Colon (tissue), 2 donors: ENCODE measurements around the gene SUCO.
"Not testable (repeated sequence)": the region's sequence is repeated elsewhere in the genome, so short reads cannot be mapped to it uniquely, and the experiment has no call there.

Experiments used
- FAIRE-seq: peaks from 2 replicates; lab custom pipeline; 2012; peaks lifted over from hg19 to GRCh38; lab: Jason Lieb, UNC
- donor health status: control.
- donor health status: control.

Gene SUCO

DNA sequence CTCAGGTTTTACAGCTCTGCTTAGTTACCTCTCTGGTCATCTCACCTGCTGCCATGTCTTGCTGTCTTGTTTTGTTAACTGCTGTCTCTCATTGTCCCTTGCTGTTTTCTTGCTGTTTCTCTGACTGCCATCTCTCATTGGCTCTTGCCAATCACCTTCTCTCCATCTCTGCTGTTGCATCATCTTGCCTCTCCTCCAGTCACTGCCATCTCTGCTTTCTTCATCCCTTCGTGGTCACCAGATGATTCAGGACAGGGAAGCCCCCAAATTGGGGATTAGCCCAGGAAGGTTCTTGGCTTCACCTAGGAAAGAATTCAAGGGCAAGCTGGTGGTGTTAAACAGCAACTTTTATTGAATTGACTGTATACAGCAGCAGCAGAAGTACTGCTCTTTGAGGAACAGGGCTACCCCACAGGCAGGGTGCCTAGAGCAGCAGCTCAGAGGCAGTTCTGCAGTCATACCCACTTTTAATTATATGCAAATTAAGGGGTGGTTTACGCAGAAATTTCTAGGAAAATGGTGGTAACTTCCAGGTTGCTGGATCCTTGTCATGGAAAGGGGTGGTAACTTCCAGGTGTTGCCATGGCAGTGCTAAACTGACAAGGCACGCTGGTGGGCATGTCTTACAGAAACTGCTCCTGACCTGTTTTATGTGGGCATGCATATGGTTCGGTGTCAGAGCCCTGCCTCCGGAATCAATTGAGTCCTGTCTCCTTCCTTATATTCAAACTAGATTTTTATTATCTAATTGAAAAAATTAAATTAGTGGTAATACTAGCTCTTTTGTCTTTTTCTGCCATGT, 33.4 kb downstream of the SUCO start:
- no peak for FAIRE-seq

DNA sequence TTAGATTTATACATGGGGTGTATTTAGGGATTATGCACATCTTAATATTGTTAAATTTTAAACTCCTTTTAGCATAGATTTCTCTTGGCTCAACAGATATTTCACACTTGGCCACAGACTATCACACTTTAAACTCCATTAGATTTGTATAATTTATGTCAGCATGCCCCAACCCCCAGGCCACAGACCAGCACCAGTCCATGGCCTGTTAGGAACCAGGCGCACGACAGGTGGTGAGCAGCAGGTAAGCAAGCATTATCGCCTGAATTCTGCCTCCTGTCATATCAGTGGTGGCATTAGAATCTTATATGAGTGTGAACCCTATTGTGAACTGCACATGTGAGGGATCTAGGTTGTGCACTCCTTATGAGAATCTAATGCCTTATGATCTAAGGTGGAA, 34.8 kb downstream of the SUCO start:
- FAIRE-seq = no peak

DNA sequence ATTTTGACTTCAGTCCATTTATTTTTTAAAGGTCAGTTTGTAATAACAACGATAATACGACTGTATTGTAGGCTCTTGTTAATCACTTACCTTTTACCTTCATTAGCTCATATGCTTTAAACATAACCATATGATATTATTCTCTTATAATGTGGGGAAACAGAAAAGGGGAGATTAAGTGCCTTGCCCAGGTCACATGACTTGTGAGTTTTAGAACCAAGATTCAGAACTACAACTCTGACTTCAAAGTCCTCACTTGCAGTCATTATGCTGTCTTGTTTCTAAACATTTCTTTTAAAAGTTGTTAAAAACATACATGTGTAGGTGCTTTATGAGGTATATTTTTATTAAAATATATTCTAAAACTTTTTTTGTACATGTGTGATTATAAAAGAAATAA, 41.1 kb downstream of the SUCO start:
- no peak for FAIRE-seq

DNA sequence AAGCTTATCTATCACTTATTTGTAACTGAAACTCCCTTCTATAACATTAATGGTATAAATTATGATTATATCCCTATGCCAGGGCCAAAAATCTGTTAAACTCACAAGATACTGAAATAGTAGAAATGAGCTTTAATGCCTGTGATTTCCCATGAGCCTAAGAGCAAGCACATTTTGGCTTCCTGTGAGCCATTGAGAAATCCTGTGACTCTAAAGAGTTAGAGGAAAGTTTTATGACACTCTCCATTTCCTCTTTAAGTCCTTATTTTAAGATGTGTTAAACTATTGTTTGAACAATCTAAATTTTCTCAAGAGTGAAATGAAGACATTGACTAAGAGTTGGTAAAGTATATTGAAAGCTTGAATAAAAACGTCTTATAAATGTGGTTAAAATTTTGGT, 45.6 kb downstream of the SUCO start:
- no peak for FAIRE-seq

DNA sequence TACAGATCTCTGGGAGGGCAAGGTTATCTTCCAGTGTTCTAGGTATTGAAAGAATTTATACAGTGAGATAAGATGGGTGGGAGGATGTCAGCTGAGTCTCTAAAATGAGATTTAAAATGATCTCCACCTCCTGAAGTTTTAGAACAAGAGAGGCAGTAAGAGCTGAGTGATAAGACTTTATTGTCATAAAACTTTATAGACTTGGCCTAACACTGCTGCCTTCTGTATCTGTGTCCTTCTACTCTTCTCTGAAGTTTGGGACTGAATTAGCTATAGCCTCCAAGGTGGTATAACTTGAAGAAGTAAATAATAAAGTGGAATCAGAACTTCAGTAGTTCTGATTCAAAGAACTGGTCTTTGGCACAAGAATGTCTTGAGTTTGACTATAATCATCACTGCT, 48.3 kb downstream of the SUCO start:
- no peak for FAIRE-seq

DNA sequence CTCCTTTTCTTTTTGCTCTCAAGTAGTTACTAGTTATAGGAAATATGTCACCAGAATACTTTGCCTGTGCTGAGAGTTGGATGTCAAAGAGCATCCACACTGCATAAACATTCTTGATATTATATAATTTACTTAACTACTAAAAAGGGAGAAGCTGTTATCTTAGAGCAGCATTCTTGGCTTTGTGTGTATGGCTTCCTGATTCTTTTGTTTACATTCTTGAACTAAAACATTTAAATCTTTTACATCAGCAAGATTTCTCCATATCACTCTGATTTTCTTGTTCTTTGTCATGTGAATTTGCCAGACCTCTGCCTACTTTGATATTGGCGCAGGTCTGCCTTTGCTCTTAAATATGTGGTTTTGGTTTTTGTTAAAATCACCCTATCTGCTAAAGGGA, 48.8 kb downstream of the SUCO start:
- no peak for FAIRE-seq

DNA sequence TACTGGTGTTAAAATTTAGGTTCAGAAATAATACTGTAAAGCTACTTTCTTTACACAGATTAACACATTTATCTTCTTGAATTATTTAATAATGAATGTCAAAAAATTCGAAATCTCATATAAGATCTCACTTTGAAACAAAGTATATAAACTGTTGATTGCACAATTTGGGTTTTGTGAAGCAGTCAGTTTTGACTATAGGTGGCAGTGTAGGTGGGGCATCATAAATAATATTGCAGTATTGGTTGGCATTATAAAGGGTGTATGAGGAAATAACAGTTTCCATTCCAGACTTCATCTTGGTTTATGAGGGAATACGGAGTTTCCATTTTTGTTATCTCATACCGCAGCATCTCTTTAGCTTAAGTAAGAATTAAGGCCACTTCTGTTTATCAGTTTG, 49.9 kb downstream of the SUCO start:
- FAIRE-seq = no peak

DNA sequence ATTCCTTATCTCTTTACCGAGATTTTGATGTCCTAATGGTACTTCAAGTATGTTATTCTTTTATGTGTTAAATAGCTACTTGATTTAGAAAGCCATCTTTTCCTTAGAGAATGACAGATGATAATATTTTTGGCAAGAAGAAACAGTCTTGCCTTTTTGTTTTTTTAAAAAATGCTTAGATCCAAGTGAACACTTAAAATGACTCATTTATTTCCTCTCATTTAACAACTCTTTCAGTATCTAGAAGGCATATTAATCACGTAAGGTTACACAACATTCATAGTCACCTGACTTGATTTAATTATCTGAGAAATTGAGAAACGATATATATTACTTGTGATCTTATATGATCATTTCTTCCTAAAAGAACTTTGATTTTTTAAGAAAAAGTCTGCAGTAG, 52.4 kb downstream of the SUCO start:
- no peak for FAIRE-seq

DNA sequence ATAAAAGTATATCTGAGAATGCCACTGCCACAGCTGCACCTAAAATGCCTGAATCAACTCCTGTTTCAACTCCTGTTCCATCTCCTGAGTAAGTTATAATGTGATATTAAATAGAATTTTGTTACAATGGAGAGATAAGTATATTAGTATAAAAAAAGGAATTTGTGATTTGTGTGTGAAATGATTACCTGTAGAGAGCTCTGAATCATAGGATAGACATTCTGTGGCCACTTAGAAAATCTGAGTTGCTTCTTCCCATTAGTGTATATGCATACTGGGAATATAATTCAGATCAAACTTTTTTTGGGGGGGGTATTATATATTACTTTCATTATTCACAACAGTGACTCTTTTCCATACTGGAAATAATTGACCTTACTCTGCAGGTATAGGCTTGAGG, 52.9 kb downstream of the SUCO start:
- no peak for FAIRE-seq

DNA sequence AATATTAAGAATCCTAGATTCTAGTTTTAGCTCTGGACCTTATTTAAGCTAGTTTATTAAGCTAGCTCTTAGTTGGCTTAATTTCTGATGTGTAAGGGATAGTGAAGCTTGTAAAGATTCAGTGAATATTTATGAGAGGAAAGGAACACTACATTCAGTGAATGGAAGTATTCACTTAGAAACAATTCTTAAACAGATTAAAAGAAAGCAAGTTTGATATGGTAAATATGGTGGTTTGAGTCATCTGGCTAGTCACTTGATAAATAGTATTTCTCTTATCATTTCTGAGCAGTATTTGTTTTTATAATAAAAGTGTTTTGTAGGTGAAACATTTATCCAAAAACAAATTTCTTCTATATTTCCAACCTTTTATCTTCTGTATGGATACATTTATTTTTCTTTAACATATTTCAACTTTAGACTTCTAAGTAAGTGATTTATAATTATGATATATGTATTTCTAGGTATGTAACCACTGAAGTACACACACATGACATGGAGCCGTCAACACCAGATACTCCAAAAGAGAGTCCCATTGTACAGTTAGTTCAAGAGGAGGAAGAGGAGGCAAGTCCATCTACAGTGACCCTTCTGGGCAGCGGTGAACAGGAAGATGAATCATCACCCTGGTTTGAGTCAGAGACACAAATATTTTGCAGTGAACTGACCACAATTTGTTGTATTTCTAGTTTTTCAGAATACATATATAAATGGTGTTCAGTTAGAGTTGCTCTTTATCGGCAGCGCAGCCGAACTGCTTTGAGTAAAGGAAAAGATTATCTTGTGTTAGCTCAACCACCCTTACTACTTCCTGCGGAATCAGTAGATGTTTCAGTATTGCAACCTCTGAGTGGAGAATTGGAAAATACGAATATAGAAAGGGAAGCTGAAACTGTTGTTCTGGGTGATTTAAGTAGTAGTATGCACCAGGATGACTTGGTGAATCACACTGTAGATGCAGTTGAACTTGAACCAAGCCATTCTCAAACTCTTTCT, 55.6 kb downstream of the SUCO start:
- no peak for FAIRE-seq

DNA sequence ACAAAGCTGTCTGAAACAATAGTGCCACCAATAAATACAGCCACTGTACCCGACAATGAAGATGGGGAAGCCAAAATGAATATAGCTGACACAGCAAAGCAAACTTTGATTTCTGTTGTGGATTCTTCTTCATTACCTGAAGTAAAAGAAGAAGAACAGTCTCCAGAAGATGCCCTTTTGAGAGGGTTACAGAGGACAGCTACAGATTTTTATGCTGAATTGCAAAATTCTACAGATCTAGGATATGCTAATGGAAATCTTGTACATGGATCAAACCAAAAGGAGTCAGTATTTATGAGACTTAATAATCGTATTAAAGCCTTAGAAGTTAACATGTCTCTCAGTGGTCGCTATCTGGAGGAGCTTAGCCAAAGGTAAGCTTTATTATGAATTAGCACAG, 56.6 kb downstream of the SUCO start:
- FAIRE-seq = no peak

DNA sequence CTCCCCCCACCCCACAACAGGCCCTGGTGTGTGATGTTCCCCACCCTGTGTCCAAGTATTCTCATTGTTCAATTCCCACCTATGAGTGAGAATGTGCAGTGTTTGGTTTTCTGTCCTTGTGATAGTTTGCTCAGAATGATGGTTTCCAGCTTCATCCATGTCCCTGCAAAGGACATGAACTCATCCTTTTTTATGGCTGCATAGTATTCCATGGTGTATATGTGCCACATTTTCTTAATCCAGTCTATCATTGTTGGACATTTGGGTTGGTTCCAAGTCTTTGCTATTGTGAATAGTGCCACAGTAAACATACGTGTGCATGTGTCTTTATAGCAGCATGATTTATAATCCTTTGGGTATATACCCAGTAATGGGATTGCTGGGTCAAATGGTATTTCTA, 58.5 kb downstream of the SUCO start:
- FAIRE-seq = not testable (repeated sequence)

DNA sequence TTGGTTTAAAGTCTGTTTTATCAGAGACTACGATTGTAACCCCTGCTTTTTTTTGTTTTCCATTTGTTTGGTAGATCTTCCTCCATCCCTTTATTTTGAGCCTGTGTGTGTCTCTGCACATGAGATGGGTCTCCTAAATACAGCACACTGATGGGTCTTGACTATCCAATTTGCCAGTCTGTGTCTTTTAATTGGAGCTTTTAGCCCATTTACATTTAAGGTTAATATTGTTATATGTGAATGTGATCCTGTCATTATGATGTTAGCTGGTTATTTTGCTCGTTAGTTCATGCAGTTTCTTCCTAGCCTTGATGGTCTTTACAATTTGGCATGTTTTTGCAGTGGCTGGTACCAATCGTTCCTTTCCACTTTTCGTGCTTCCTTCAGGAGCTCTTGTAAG, 62.1 kb downstream of the SUCO start:
- not testable (repeated sequence) for FAIRE-seq

DNA sequence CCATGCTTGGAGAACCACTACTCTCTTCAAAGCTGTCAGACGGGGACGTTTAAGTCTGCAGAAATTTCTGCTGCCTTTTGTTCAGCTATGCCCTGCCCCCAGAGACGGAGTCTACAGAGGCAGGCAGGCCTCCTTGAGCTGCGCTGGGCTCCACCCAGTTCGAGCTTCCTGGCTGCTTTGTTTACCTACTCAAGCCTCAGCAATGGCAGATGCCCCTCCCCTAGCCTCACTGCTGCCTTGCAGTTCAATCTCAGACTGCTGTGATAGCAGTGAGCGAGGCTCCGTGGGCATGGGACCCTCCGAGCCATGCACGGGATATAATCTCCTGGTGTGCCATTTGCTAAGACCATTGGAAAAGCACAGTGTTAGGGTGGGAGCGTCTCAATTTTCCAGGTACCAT, 63.8 kb downstream of the SUCO start:
- not testable (repeated sequence) for FAIRE-seq

DNA sequence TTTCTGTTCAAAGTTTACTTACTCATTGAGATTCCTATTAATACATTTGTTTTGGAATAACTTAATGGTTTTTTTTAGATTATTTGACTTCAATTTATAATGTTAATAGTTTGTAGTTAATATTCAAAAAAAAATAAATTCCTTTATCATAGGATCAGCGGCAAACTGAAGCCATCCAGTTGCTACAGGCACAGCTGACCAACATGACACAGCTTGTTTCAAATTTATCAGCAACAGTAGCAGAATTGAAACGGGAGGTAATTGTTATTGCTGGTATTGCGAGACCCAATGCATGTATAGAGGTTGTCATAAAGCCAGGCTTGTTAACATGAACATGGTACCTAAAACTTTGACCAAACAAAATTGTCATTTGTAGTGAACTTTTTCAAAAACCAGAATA, 67.0 kb downstream of the SUCO start:
- FAIRE-seq = no peak

DNA sequence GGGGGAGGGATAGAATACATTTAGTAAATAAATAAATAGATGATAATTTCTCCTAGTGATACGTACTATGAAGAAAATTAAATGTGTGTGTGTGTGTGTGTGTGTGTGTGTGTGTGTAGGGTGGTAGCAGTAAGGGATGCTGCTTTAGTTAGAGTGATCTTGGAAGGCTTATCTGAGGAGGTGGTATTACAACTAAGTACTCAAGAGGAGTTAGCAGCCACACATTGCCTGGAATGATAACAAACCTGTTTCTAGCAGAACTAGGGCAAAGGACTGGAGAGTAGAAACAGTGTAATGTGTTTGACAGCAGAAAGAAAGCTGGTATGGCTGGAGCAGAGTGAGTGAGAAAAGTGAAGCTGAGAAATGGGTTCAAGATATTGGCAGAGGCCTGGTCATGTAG, 67.7 kb downstream of the SUCO start:
- no peak for FAIRE-seq

DNA sequence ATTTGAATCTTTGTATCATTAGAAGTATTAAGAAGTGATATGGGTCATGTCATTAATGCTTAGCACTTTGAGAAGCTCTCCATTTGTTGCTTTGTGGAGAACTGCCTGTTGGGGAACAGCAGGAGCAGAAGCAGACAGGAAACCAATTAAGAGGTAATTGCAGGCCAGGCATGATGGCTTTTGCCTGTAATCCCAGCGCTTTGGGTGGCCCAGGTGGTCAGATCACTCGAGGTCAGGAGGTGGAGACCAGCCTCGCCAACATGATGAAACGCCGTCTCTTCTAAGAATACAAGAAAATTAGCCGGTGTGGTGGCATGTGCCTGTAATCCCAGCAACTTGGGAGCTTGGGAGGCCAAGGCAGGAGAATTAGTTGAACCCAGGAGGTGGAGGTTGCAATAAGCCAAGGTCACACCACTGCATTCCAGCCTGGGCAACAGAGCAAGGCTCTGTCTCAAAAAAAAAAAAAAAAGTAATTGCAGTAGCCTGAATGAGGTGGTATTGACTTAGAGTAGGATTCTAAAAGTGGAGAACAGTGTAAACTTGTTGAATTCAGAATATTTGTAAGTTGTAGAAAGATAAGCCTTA, 68.2 kb downstream of the SUCO start:
- no peak for FAIRE-seq

DNA sequence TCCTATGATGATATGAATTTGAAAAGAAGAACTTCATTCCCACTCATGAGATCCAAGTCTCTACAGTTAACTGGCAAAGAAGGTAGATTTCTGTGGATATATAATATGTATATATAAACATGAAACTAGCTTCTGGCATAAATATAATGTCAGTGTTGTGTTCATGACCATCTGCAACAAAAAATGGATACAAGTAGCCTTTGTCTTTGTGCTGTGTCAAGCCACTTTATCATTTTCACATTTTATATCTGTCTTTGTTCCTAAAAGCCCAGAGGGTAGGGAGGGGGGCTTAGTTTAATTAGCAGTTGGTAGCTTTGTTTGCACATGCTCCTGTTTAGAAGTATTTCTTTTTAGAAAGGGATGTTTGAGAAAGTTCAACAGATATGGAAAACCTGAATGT, 69.8 kb downstream of the SUCO start:
- FAIRE-seq = no peak

DNA sequence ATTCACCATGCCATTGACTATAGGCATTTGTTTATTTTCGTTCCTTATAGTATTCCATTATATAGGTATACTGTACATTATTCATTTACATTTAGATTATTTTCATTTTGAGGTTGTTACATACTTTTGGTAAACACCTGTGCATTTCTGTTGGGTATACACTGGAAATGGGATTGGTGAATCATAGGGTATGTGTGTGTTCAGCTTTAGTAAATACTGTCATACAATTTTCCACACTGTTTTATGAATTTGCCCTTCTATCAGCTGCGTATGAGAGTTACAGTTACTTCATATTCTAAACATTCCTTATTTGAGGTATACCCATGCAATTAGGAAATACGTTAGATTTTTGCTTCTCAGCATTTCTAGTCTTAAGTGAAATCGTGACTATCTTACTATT, 70.9 kb downstream of the SUCO start:
- FAIRE-seq = no peak

DNA sequence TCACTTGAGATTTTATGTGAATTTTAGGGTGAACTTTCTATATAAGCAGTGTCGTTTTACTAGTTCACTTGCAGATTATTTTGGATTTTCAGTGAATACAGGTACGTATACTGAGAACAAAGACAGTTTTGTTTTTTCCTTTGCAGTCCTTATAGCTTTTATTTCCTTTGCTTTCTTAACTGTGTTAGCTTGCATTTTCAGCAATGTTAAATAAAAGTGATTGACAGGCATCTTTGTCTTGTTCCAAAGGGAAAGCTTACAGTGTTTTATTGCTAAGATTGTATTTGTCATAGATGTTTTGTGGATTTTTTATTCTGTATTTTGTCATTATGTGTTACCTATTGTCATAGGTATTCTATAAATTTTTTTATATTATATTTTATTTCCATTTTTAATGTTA, 72.7 kb downstream of the SUCO start:
- FAIRE-seq = peak; percentile 69

DNA sequence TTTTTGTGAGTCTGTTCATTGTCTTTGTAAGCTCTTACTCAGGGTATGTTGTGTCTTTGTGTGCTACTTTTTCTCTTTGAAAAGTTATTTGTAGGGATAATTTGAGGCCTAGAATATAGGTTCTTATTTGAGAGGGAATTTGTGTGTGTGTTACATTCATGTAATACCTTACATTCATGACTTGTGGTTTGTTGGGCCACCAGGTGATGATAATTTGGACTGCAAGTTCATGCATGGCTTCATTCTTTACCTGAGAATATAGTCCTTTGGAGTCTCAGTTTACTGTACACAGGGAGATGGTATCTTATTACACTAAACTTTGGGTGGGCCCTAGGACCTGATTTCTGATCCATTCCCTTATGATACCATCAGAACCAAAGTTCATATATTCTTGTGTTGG, 74.2 kb downstream of the SUCO start:
- FAIRE-seq = no peak

DNA sequence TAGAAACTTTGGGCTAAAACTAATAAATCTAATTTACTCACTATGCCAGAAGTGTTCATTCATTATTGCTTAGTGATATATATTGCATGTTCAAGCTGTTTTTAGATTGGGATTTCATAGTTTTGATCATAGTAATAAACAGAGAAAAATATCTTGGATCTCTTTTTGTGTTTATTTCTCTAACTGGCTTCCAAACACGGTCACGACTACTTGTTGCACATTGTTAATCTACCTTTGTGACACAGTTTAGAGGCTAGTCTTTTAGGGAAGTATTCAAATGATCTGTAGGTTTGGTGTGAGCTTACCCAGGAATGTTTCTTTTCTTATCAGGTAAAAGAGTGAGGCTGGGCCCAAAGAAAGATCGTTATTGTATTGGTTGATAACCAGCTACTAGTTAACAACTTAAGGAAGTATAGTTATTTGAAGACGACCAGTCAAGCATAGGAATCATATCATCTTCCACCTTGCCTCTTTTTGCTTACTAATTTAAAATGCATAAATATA, 75.2 kb downstream of the SUCO start:
- FAIRE-seq = no peak

DNA sequence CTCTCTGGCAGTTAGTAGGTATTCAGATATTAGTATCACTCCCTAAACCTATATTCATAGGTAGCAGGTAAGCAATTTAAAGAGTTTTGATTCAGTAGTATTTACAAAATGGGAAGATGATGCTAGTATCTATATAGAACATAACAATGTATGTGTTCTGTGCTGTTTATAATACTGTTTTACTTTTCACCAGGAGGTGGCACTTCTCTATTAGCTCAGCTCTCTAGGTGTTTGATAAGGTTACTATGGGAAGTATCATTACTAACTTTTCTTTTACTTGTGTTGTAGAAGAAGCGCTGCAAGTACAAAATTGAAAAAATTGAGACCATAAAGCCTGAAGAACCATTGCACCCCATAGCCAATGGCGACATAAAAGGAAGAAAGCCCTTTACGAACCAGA, 76.6 kb downstream of the SUCO start:
- no peak for FAIRE-seq
